Fibroblast of gingiva (primary cell): ENCODE data around the gene NHS.

Experiments used
- DNase-seq: peaks from one replicate; pipeline ENCODE4 v3.0.0-alpha.2; 2011; ENCODE audit warnings: low read depth

Gene NHS

DNA sequence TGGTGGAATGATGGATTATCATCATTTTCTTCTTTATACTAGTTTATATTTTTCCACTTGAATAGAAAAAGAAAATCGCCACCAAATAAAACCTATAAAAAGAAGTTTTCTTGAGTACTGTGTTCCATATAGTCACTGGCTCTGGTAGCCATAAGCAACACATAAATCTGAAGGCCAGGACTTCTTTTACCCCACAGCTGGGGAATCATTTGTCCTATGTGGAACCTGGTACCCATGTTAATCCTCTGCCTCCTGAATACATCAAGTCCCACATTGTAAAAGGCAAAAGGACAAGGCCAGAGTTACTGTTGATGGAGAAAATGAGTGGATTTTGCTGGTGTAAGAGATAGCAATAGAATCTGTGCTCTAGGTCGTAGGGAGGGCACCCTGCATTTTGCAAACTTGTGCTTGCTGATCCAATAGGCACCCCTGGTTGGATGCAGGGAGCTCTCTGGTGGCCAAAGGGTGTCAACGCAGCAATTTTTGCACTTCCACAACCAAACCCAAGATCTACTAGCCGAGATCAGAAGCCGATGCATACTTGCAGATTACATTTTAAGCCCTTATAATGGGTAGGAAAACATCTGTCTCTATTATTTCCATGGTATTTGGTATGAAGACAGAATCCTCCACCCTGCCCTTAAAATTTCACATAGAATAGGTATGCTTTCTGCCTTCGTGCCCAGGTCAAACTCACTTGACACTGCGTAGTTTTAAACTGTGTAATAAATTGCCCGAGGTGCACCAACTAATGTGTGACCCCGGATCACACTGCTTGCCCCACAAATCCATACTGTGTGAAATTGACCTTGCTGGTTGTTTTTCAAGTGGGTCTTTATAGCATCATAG, 216.1 kb downstream of the NHS start:
- peak; percentile 83 for DNase-seq

GRCh38 chrX:17591741-17592110, 216.7 kb downstream of the NHS start:
- DNase-seq = peak; percentile 71

DNA sequence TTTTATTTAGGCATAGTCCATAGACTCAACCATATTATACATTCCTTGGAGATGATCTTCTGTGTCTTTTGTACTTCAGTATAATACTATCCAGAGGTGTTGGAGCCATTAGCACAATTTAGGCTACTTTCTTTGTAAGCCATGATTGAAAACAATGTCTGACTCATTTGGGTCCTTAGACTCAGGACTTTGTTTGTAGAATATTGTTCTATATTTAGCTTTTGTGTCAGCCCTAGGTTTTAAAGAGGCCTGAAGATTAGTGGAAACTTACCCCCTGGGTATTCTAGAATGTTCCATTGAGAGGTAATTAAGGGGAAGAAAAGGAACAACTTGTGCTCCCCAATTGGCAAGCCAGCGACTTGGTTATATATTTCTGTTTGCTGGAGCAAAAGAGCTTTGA, 217.1 kb downstream of the NHS start:
- DNase-seq = peak; percentile 63

DNA sequence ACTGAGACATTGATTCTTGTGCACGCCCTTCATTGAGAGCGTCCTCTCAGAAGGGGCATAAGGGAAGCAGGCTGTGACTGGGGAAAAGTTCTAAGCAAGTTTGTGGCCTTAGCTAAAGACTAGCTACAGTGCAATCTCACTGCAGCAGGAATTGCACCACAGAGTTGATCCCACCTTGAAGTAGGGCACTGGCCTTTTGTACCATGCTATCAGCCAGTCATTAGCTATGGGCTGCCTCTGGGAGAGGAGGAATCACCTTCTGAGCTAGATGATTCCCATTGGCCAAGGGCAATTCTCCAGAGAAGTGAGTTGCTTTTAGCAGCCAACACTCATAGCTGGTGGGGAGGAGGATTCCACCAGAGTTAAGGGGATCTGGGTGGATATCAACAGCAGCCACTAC, 219.7 kb downstream of the NHS start:
- DNase-seq = no peak

GRCh38 chrX:17595456-17596035, 220.5 kb downstream of the NHS start:
- peak; percentile 26 for DNase-seq

GRCh38 chrX:17596061-17596460, 221.1 kb downstream of the NHS start:
- no peak for DNase-seq

- no peak for DNase-seq
Measured at GRCh38 chrX:17596546-17597205, 221.7 kb downstream of the NHS start.

GRCh38 chrX:17597327-17597726, 222.3 kb downstream of the NHS start:
- no peak for DNase-seq

DNA sequence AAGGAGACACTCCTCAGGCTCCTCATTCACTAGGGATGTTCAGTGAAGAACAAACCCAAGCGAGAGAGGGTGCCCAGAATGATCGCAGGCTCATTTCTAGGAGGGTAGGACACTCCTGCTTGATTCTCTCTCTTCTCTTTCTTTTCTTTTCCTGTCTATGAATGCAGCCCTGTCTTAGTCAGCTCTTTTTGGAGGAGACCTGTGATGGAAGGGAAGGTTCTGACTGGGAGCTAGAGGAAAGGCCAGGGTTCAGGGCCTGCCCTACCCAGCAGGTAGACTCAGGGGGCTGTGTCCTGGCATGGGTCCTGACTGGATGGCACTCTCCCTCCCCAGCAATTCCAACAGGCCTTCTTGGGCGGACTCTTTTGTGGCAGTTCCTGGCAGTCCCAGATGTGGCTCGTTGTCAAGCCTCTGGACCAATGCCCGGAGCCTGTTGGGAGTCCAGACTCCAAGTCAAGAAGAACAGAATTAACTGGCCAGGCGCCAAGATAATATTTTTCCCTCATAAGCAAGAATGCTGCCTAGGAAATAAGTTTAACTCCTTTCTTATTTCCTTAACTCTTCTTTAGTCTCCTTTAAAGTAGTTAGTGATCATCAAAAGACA, 222.9 kb downstream of the NHS start:
- peak; percentile 63 for DNase-seq

GRCh38 chrX:17601441-17602200, 226.6 kb downstream of the NHS start:
- DNase-seq = no peak

- no peak for DNase-seq
Measured at GRCh38 chrX:17602245-17602644, 227.2 kb downstream of the NHS start.

DNA sequence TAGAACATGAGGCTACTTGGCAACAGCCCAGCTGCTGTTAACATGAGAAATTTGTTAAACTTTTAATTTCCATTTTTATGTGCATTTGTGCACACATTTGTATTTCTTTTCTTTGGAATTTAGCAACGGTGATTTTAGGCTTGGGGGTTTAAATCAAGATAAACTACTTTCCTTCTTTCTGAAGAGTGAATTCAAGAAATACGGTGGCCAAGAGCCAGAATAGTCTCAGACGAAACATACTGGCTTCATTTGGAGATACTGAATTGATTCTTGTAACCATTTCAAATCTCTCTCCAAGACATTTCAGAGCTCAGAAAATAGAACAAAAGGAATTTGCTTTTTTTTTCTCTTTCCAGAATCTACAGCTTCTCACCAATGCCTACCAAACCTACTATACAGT, 228.2 kb downstream of the NHS start:
- no peak for DNase-seq

DNA sequence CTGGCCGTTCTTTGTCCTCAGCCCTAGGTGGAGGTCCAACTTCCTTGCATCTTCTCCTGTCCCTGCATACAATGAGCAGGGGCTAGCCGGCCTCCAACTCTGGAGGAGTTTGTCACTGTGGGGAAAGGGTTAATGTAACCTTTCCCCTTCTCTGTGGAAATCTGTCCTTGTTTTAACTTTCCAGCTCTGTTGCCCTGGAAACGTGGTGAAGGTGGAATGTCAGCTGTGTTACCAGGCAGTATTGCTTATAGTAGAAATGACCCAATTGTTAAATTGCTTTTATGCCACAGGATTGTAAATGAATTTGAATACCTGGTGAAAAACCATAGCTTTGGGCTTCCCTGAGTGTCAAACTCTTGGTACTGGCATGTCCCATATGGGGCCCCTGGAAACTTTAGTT, 230.7 kb downstream of the NHS start:
- peak; percentile 32 for DNase-seq

- DNase-seq = no peak
Measured at GRCh38 chrX:17606231-17606630, 231.2 kb downstream of the NHS start.

GRCh38 chrX:17608888-17609287, 233.9 kb downstream of the NHS start:
- DNase-seq = peak; percentile 57

- DNase-seq = no peak
Measured at GRCh38 chrX:17610788-17611187, 235.8 kb downstream of the NHS start.

- DNase-seq = peak; percentile 24
Measured at GRCh38 chrX:17613979-17614588, 239.1 kb downstream of the NHS start.

DNA sequence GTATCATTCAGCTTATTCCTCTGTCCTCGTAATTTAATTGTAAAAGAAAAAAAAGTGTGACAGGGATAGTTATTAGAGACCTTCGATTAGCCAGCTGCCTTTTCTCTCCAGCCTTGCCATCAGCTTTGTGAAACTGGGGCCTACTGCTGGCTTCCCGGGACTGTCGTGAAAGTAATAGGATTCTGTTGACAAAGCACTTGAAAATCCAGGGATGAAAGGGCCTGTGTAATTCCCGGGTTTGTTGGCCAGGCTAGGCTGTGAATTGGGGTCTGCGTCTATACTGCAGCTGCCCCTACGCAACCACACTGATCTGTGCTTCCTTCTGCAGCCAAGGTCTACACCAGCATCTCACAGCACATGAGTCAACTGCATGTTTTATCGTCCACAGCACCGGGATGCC, 241.9 kb downstream of the NHS start:
- DNase-seq = no peak

DNA sequence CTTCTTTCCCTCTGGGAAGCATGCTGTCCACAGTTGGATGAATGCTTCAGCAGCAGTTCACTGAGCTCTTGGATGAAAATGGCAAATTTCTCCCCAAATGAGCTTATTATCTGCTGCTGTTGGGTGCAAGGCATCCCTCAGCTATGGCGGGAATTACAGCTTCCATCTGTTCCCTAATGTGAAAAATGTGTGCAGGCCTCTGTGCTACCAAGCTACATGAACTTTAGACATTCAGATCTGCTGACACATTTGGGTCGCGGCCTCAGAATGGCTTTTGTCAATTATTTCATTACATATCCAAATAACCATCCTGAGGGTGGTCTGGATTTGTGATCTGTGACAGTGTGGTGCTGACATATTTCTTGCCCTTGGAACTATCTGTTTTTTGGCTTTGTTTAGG, 242.8 kb downstream of the NHS start:
- no peak for DNase-seq

- DNase-seq = no peak
Measured at GRCh38 chrX:17621566-17622270, 246.7 kb downstream of the NHS start.

DNA sequence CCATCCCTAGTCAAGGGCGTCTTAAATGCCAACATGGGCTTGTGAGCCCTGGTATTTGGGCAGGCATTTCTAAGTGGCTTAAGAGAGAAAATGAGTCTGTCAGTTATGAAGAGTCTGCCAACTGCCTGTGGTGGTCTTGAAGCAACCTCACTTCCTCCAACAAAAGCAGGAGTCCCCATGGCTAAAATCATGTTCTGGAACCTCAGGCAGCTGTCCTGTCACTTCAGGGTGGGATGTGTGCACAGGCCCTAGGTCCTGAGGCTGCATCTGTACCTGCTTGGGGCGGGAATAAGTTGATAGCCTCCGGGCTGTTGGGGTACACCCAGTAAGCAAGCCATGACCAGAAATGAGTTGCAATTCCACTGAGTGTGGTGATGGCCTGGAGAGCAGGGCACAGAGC, 247.3 kb downstream of the NHS start:
- DNase-seq = no peak
